Heart left ventricle (tissue), 16 donors: ENCODE results near the gene WNT7B. TPM values are rescaled to one million over a fixed set of nuclear protein-coding genes. Genes with fewer than 3 reads are reported as not detected.

Experiments
- ATAC-seq, 4 donors: fragments of 200-7000 bp; cut with Tn5 transposase; one replicate each; pipeline ENCODE4 v1.9.1; 2020 to 2022; ENCODE audit warnings: moderate library complexity in 4 of 4, mild to moderate bottlenecking in 3 of 4, moderate number of reproducible peaks in 1 of 4
- DNase-seq, 5 donors: peaks; one replicate each; pipeline ENCODE4 v3.0.0-alpha.2; 2020
- H3K27ac ChIP-seq, 12 donors: fragments of 200-600 bp; sonication (generic) in 4 of 12; one replicate each; pipeline versions ENCODE4 v1.5.0 to v1.8.0; 2016 to 2022; ENCODE audit warnings: mild to moderate bottlenecking in 2 of 12
- H3K27me3 ChIP-seq, 9 donors: fragments of 200-600 bp; sonication (generic) in 2 of 9; one replicate each; pipeline versions ENCODE4 v1.5.1 to v1.8.0; 2016 to 2022; ENCODE audit warnings: mild to moderate bottlenecking in 3 of 9
- H3K36me3 ChIP-seq, 9 donors: fragments of 200-600 bp; sonication (generic) in 2 of 9; one replicate each; pipeline versions ENCODE4 v1.5.0 to v1.8.0; 2018 to 2022; ENCODE audit warnings: mild to moderate bottlenecking in 2 of 9
- H3K4me1 ChIP-seq, 12 donors: fragments of 200-600 bp; sonication (generic) in 4 of 12; one replicate each; pipeline versions ENCODE4 v1.5.0 to v1.8.0; 2016 to 2022; ENCODE audit warnings: mild to moderate bottlenecking in 3 of 12
- H3K4me3 ChIP-seq, 12 donors: fragments of 200-600 bp; sonication (generic) in 4 of 12; one replicate each; pipeline versions ENCODE4 v1.5.0 to v1.8.0; 2017 to 2022; ENCODE audit warnings: mild to moderate bottlenecking in 9 of 12, moderate library complexity in 4 of 12
- H3K9me3 ChIP-seq, 12 donors: fragments of 200-600 bp; sonication (generic) in 4 of 12; one replicate each; pipeline versions ENCODE4 v1.5.0 to v1.8.0; 2016 to 2022; ENCODE audit warnings: mild to moderate bottlenecking in 1 of 12
- POLR2A ChIP-seq, 2 donors: fragments of 450-650 bp; IDR thresholded peaks; one replicate each; pipeline ENCODE4 v1.6.1; 2017; ENCODE audit warnings: antibody characterized with exemption in 2 of 2, mild to moderate bottlenecking in 2 of 2, moderate library complexity in 2 of 2
- WGBS, 4 donors: extraction: QIAGEN DNeasy Blood & Tissue Kit in 2 of 4; methylation state at CpG; one replicate each; pipeline versions ENCODE4 v1.1.5 to v1.1.7; 2013 to 2018; 5-methylcytosine and 5-hydroxymethylcytosine counted together
- intact Hi-C, 10 donors: fragments of 100-400 bp; cut with DNase I; formaldehyde crosslinking; loops; one replicate each; pipeline versions ENCODE4 v1.11.1 to v1.14.2; 2022
- polyA plus RNA-seq, 2 donors: library from polyadenylated mRNA; stranded (reverse); fragments of 200-250 nt; gene quantifications; one replicate each; pipeline ENCODE4 v1.2.3, GENCODE V29; 2013
- total RNA-seq, 9 donors: library from RNA; depleted of rRNA in 2 of 9; stranded (reverse); fragments of >200 nt in 2 of 9; fragmentation: NEBNext Ultra II Directional in 3 of 9; extraction: Animal tissue kit (Norgen Biotek cat#: 25700) in 3 of 9; gene quantifications; one replicate each; pipeline versions ENCODE4 v1.1.0 to v1.2.4, GENCODE V29; 2016 to 2023
- TF ChIP-seq, protein P1 (sequence below), 12 donors: fragments of 200-600 bp; sonication (generic) in 4 of 12; IDR thresholded peaks; one replicate each; pipeline versions ENCODE4 v1.5.0 to v1.8.0; 2018 to 2022; ENCODE audit warnings: antibody characterized with exemption in 12 of 12, mild to moderate bottlenecking in 5 of 12
- donor health status: ischemic (EF 13 %, LVEDD 7.1; RV severe dilation, severe dysfunction).
- donor health status: healthy with polysubstance abuse.
- donor health status: DM: no; HTN: yes; CAD: no.
- donor health status: DM: no; HTN: no; CAD: no.
- donor health status: ischemic (EF 25% LVEDD 6.9; RV normal size, moderate dysfunction).
- donor health status: ischemic (EF 25% LVEDD 5.7; RV mildly dilated, moderate dysfunction).
- donor health status: healthy.
- donor health status: DM: yes; HTN: yes; CAD: no.
- donor health status: ischemic (EF 35%, LVEDD 5.7; RV mildly dilated, moderate dysfunction).
- donor health status: nonischemic (EF 11% LVEDD 7.7; RV severe dilation, severe dysfunction).
- donor health status: DM: yes; HTN: yes; CAD: no.
- donor health status: PGD.
- donor health status: ischemic (EF 29% LVEDD 5.4; RV normal size, mild dysfunction).
- donor health status: nonischemic (EF 23%, LVEDD 6.1; RV moderate dilation, normal function).

The WNT7B gene
- total and polyA plus RNA-seq, 11 donors = 0.36 TPM; not detected in 10

DNA sequence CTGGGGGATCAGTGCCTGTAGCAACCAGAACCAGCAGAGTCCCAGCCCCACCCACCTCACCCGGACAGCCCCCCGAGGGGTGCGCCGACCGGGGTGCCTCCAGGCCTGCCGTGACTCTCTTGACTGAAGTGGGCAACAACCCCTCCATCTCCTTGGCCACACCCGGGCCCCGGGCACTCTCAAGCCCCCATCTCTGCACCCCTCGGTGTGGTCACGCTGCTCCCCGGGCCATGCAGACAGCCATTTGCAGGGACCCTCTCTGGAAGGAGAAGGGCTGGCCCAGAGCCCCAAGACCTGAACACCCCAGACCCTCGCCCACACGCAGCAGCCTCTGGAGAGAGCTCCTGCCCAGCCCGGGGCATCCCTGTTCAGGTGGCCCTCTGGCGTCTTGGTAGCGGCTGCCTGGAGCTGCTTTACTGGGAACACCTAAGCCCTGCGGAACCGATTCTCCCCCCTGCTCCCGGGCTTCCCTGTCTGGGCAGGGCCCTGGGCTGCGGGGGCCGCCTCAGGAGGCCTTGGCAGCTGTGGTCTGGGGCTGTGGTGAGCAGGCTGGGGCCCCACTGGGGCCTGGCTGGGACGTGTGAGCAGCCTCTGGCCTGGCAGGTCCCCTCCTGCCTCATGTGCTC, 84.9 kb downstream of the WNT7B start:
- Histone ChIP-seq H3K9me3 (no peaks in the 10 kb centered on the region), H3K4me1 (peaks cover 0 to 6% (median 0%) of the 10 kb centered on the region in 12 donors), H3K27me3 (peaks cover 6 to 39% (median 23%) of the 10 kb centered on the region in 9 donors), H3K36me3 (no peaks in the 10 kb centered on the region), H3K27ac (no peak overlapping the region), H3K4me3 (no peak overlapping the region)
- intact Hi-C loops = no loop called here
- peak in 3 of 5 donors; percentile 11 to 46 (median 14) for DNase-seq
- WGBS, 4 donors = 82 to 93% (median 83%) methylated on average over 8 to 22 of the region's 22 CpGs
- TF ChIP-seq, protein P1, sequence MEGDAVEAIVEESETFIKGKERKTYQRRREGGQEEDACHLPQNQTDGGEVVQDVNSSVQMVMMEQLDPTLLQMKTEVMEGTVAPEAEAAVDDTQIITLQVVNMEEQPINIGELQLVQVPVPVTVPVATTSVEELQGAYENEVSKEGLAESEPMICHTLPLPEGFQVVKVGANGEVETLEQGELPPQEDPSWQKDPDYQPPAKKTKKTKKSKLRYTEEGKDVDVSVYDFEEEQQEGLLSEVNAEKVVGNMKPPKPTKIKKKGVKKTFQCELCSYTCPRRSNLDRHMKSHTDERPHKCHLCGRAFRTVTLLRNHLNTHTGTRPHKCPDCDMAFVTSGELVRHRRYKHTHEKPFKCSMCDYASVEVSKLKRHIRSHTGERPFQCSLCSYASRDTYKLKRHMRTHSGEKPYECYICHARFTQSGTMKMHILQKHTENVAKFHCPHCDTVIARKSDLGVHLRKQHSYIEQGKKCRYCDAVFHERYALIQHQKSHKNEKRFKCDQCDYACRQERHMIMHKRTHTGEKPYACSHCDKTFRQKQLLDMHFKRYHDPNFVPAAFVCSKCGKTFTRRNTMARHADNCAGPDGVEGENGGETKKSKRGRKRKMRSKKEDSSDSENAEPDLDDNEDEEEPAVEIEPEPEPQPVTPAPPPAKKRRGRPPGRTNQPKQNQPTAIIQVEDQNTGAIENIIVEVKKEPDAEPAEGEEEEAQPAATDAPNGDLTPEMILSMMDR (IDR thresholded peaks at IDR 0.05) = no peak
- TF ChIP-seq POLR2A (IDR thresholded peaks at IDR 0.05) = no peak
- no peak for ATAC-seq

DNA sequence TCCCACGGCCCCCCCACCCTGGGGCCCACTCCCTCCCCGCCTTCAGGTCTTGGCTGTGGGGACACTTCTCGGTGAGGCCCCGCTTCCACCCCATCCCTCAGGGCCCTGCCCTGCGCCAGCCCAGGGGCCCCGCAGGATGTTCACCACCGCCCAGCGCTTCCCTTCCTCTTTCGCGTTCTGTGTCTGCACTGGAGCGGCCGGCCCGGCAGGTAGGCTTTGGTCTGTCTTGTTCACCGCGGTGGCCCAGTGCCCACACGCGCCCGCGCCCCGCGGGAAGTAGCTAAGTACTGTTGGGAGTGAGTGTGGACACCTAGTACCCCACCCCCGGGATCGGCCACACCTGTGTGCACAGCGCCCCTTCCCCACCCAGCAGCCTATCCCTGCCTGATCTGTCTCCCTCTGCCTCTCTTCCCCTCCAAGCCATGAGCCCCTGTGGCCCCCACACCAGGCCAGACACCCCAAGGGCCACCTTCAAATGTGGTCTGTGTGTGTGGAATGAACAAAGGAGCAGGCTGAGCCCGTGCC, 85.4 kb downstream of the WNT7B start:
- WGBS, 4 donors = 68 to 79% (median 74%) methylated on average over 25 of the region's 25 CpGs
- Histone ChIP-seq H3K9me3 (no peaks in the 10 kb centered on the region), H3K27me3 (peaks cover 6 to 37% (median 23%) of the 10 kb centered on the region in 9 donors), H3K4me1 (peaks cover 0 to 6% (median 0%) of the 10 kb centered on the region in 12 donors), H3K27ac (no peak overlapping the region), H3K36me3 (no peaks in the 10 kb centered on the region), H3K4me3 (no peak overlapping the region)
- ATAC-seq (no peak), DNase-seq (peak in 3 of 5 donors; percentile 25 to 51 (median 30))
- intact Hi-C loops = no loop called here
- TF ChIP-seq, protein P1 (IDR thresholded peaks at IDR 0.05) = no peak
- TF ChIP-seq POLR2A (IDR thresholded peaks at IDR 0.05) = no peak

DNA sequence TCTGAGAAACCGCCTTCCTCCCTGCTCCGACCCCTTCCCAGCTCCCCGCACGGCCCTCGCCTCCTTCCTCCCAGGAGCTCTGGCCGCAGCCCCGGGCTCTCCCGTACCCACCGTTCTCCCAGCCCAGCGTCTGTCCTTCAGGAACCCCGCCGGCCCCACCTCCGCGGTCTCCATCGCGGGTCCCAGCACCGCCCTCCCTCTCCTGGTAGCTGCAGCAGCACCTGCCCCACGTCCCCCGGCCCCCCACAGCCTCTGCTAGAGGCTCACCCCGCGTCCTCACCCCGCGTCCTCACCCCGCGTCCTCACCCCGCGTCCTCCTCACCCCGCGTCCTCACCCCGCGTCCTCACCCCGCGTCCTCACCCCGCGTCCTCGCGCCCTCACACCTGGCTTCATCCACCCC, 85.9 kb downstream of the WNT7B start:
- H3K27me3 ChIP-seq = peaks cover 6 to 38% (median 23%) of the 10 kb centered on the region in 9 donors
- WGBS, 4 donors = 62 to 87% (median 72%) methylated on average over 37 of the region's 37 CpGs
- H3K27ac ChIP-seq = no peak overlapping the region
- H3K9me3 ChIP-seq = no peaks in the 10 kb centered on the region
- H3K36me3 ChIP-seq = no peaks in the 10 kb centered on the region
- TF ChIP-seq, protein P1 (IDR thresholded peaks at IDR 0.05) = no peak
- TF ChIP-seq POLR2A (IDR thresholded peaks at IDR 0.05) = no peak
- H3K4me3 ChIP-seq = no peak overlapping the region
- ATAC-seq (no peak), DNase-seq (peak in 3 of 5 donors; percentile 7 to 66 (median 8))
- peaks cover 0 to 8% (median 0%) of the 10 kb centered on the region in 12 donors for H3K4me1 ChIP-seq
- intact Hi-C loops = no loop called here

GRCh38 chr22:45890351-45890635, 86.7 kb downstream of the WNT7B start:
- H3K27ac ChIP-seq = no peak overlapping the region
- H3K9me3 ChIP-seq = no peaks in the 10 kb centered on the region
- H3K27me3 ChIP-seq = peaks cover 6 to 45% (median 23%) of the 10 kb centered on the region in 9 donors
- DNase-seq (no peak), ATAC-seq (no peak)
- TF ChIP-seq, protein P1 (IDR thresholded peaks at IDR 0.05) = no peak
- TF ChIP-seq POLR2A (IDR thresholded peaks at IDR 0.05) = no peak
- WGBS, 4 donors = 95 to 96% (median 96%) methylated on average over 25 to 26 of the region's 26 CpGs
- no peaks in the 10 kb centered on the region for H3K36me3 ChIP-seq
- peaks cover 0 to 16% (median under 1%) of the 10 kb centered on the region in 12 donors for H3K4me1 ChIP-seq
- intact Hi-C loops = no loop called here
- no peak overlapping the region for H3K4me3 ChIP-seq
